Peyer's patch (tissue), 4 donors: Measurements from ENCODE around the gene ODAM.
"Not testable (repeated sequence)": the region's sequence is repeated elsewhere in the genome, so short reads cannot be mapped to it uniquely, and the experiment has no call there.

Source experiments
- CTCF ChIP-seq, 6 experiments: fragments of 450-650 bp in 4 of 6; fragments of 200-600 bp in 2 of 6; sonication (generic) in 1 of 6; IDR thresholded peaks; one replicate each; pipeline ENCODE4 v1.5.1; 2017 to 2019; ENCODE audit warnings: antibody characterized with exemption in 6 of 6, mild to moderate bottlenecking in 3 of 6, moderate library complexity in 1 of 6
- POLR2A ChIP-seq, 2 donors: fragments of 450-650 bp; IDR thresholded peaks; one replicate each; pipeline ENCODE4 v1.5.1; 2017; ENCODE audit warnings: antibody characterized with exemption in 2 of 2, mild to moderate bottlenecking in 2 of 2, moderate library complexity in 2 of 2

- not testable (repeated sequence) for TF ChIP-seq POLR2A, CTCF (IDR thresholded peaks at IDR 0.05)
Measured at GRCh38 chr4:70242297-70242696, 46.8 kb downstream of the ODAM start, which contains the start of gene CSN3.
